Lower leg skin (tissue), 3 donors: ENCODE results near the gene DMAC1.

Source experiments
- POLR2A ChIP-seq, 2 donors: fragments of 450-650 bp; IDR thresholded peaks; one replicate each; pipeline ENCODE4 v1.6.1; 2016 to 2017; ENCODE audit warnings: antibody characterized with exemption in 2 of 2, mild to moderate bottlenecking in 1 of 2, moderate library complexity in 1 of 2
- TF ChIP-seq, protein P1 (sequence below), 3 donors: fragments of 450-650 bp; IDR thresholded peaks; one replicate each; pipeline ENCODE4 v1.5.1; 2016; ENCODE audit warnings: antibody characterized with exemption in 3 of 3, mild to moderate bottlenecking in 3 of 3, moderate library complexity in 2 of 3

DNA sequence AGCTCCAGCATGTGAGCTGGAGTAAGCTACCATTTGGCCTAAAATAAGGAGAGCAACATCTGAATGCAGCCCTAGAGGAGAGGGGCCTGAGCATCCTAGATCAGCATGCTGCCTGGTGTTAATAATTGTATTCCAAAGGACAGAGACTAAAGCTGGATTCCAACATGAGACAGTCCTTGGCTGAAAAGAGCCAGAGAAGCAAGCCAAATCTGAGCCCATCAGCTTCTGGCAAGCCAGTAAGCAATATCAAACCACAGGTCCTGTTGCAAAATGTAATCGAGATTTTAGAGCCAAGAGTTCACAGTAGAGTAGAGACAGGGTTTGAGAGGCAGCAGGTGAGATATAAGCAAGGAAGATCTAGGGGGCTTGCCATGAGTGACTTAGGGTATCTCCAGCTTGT is 42.3 kb upstream of the DMAC1 start:
- TF ChIP-seq, protein P1, sequence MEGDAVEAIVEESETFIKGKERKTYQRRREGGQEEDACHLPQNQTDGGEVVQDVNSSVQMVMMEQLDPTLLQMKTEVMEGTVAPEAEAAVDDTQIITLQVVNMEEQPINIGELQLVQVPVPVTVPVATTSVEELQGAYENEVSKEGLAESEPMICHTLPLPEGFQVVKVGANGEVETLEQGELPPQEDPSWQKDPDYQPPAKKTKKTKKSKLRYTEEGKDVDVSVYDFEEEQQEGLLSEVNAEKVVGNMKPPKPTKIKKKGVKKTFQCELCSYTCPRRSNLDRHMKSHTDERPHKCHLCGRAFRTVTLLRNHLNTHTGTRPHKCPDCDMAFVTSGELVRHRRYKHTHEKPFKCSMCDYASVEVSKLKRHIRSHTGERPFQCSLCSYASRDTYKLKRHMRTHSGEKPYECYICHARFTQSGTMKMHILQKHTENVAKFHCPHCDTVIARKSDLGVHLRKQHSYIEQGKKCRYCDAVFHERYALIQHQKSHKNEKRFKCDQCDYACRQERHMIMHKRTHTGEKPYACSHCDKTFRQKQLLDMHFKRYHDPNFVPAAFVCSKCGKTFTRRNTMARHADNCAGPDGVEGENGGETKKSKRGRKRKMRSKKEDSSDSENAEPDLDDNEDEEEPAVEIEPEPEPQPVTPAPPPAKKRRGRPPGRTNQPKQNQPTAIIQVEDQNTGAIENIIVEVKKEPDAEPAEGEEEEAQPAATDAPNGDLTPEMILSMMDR (IDR thresholded peaks at IDR 0.05), result no peak
- TF ChIP-seq POLR2A (IDR thresholded peaks at IDR 0.05), result no peak
